ENCODE results near the gene DYNLT1.

DYNLT1 gene

DNA sequence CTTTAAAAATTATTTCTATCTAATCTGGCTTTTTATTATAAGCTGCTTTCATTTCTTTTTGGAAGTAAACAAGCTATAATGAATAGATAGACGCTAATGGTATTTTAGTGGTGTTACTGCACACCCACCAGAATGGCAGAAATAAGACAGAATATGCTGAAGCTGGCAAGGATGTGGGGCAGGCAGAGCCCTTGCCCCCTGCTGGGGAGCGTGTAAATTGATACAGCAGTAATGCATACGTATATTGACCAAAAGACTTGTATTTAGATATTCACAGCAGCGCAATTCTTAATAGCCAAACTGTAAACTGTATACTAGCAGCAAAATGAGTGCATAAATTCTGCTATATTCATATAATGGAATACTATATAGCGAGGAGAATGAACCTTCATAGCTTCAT is 49.3 kb downstream of the DYNLT1 start:
- no peak for DNase-seq

DNA sequence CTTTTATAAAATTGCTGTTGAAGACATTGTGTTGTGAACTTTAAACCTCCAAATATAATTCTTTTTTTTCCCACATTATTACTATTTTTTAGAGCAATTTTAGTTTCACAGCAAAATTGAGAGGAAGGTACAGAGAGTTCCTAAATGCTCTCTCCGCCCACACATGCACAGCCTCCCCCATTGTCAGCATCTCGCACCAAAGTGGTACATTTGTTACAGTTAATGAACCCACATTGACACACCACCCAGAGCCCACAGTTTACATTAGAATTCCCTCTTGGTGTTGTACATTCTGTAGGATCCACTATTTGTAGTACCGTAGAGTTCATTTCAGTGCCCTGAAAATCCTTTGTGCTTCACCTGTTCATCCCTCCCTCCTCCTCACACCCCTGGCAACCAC is 50.9 kb downstream of the DYNLT1 start:
- no peak for DNase-seq

DNA sequence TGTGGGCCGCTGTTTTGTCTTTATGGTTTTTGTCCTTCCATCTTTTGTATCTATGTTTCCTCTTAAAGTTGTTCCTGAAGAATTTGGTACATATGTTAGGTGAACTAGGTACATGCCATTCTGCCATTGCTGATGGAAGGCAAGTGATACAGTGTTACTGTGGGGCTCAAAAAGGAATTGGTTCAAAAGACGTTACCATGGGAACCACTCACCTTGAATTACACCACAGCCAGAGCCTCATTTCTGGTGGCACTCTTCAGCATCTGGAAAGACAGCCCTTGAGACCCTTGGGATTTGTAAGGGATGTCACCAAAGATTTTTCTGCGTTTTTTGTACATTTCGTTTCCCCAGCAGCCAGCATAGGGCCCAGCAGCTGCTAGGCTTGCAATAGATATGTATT is 52.7 kb downstream of the DYNLT1 start:
- no peak for DNase-seq

DNA sequence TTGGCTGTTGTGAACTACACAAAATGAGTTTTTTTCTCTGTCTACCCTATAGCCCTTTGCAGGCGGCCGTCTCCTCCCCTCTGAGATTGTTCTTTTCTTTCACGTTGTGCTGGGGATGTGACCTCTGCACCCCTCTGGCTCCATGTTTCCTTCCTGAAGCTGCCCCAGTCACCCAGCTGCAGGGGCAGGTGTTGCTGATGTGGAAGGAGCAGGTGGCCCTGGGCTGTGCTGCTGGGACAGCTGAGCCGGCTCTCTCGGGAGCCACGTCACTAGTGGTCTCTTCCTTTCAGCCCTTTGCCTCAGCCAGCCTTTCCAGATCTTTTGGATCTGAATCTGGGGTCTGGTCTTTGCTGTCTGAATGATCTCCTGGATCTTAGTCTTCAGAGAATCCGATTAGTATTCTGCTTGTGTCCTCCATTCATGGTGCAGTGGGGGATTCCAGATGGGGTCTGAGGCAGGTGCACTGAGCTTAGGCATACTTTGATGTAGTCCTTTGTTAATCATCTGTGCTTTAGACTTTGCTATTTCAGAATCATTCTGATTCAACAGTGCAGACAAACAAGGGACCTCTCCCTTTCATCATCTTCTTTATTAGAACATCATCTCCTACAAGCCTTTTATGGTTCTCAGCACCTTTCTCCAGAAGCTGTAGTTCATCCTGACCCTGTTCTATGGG is 53.3 kb downstream of the DYNLT1 start:
- no peak for DNase-seq

DNA sequence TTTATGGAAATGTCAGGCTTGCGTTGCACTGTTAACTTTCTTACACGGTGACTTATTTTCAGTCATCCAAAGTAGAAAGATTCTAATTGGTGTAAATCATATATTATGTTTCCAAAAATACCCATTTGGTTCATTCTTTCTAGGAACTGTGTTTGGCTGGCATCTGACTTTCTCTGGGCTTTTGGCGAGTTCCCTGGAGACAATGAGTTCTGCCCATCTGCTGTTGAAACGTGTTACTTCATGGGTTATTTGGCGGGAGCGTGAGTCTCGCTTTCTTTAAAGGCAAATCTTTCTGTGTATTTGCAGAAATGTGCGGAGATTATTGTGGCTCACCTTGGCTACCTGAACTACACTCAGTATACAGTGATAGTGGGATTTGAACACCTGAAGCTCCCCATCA is 55.2 kb downstream of the DYNLT1 start:
- no peak for DNase-seq

DNA sequence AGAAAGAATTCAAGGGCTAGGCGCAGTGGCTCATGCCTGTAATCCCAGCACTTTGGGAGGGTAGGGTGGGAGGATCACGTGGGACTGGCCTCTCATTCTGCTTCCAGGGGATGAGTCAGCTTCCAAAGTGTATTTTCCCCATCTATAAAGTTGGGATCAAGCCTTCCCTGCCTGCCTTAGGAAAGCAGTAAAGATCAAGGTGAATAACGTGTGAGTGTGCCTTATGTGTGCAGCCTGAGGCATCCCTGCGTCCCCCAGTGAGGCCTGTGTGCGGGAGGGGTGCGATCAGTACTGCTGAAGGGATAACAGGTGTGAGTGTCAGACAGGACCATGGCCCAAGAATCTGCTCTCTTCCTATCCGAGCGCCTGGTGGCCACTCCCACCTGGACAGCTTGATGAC is 57.9 kb downstream of the DYNLT1 start:
- no peak for DNase-seq

All from stimulated activated CD4-positive, alpha-beta T cell treated with anti-CD3 and anti-CD28 coated beads, Interleukin-1b, Interleukin-23, amount 100 ng/mL, for 48 hours (primary cell).